Measurements from ENCODE around the gene TPPP.
"Not testable (repeated sequence)": the region's sequence is repeated elsewhere in the genome, so short reads cannot be mapped to it uniquely, and the experiment has no call there.

- not testable (repeated sequence) for TF ChIP-seq KLF12 (CRISPR knock-in tag; IDR thresholded peaks at IDR 0.05; ENCODE audit: borderline replicate concordance); SIN3A (IDR thresholded peaks at IDR 0.05; ENCODE audit: borderline replicate concordance, low read depth, low read length); TBP (CRISPR knock-in tag; IDR thresholded peaks at IDR 0.05); NFRKB (IDR thresholded peaks at IDR 0.05); JUN (CRISPR knock-in tag; IDR thresholded peaks at IDR 0.05); TCF7L2 (IDR thresholded peaks at IDR 0.05; ENCODE audit: low read depth, low read length); CREB1 (IDR thresholded peaks at IDR 0.05); CREB1 (CRISPR knock-in tag; IDR thresholded peaks at IDR 0.05); CHD4 (IDR thresholded peaks at IDR 0.05; ENCODE audit: borderline replicate concordance, low read length); CEBPZ (IDR thresholded peaks at IDR 0.05; ENCODE audit: low read length); ZBTB21 (CRISPR knock-in tag; IDR thresholded peaks at IDR 0.05); EP300 (IDR thresholded peaks at IDR 0.05; ENCODE audit: low read depth in 2 of 2, low read length in 2 of 2); EP300 (CRISPR knock-in tag; IDR thresholded peaks at IDR 0.05; ENCODE audit: borderline replicate concordance); ZNF589 (CRISPR knock-in tag; conservative IDR thresholded peaks at IDR 0.05); MAZ (IDR thresholded peaks at IDR 0.05; ENCODE audit: borderline replicate concordance, low read depth, low read length); MAZ (CRISPR knock-in tag; IDR thresholded peaks at IDR 0.05; ENCODE audit: low read depth)
Observed at GRCh38 chr5:692529-693041, 567 bp downstream of the TPPP start.

All from HepG2 (cell line).